ENCODE results near the gene PAK1. TPM values are rescaled to one million over a fixed set of nuclear protein-coding genes. Genes with fewer than 3 reads are reported as not detected.

The PAK1 gene
- total RNA-seq, 3 donors from 2014 or later (not counting 1 experiment from before 2014, with no cell fraction given), result 18.8 to 27.3 (median 20.4) TPM

DNA sequence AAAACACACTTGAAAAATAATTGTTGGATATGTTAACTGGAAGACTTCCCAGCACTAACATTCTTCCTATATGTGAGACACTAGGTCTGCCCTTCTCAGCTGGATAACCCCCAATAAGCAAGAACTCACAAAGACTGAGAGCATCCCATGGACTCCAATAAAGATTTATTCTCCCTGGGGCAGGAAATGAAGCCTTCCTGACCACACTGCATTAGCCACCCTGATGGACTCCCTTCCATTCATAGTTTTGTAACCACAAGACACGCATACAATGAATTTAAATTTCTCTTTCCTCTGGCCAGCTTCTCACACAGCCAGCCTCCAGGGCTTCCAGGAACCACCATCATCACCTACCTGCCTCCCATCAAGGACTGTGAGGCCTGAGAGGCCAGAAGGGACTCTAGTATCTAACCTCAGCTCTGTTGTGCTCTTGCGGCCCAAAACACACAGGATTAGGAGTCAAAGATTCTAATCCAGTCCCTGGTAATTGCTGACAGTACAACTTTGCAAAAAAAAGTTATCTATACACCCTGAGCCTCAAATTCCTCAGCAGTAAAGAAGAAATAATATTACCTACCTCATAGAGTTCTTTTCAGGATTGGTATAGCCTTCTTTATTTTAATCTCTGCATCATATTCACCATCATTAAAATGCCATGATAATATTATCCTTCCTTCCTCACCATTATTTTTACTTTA is 126.8 kb downstream of the PAK1 start:
- ATAC-seq (no peak), DNase-seq (no peak)
- intact Hi-C loops (cut with micrococcal nuclease), result no loop called here
- Histone ChIP-seq H3K4me1 (ENCODE audit: control insufficient read depth, insufficient read depth, low read length) (no peaks in the 10 kb centered on the region), H3K36me3 (ENCODE audit: control insufficient read depth, insufficient read depth, low read length) (peaks cover 9% of the 10 kb centered on the region), H3K27ac (ENCODE audit: low read length) (no peak overlapping the region), H3K27me3 (ENCODE audit: control insufficient read depth, insufficient read depth, low read length) (no peaks in the 10 kb centered on the region), H3K9me3 (ENCODE audit: control insufficient read depth, insufficient read depth, low read length) (no peaks in the 10 kb centered on the region), H3K4me3 (ENCODE audit: low read length) (no peak overlapping the region)
- H3K36me3 Mint-ChIP-seq, result peaks cover 6% of the 10 kb centered on the region
- no peak overlapping the region for H3K27ac Mint-ChIP-seq
- no peaks in the 10 kb centered on the region for H3K4me1 Mint-ChIP-seq
- 95% methylated on average over 2 of the region's 2 CpGs for WGBS (ENCODE audit: insufficient coverage)
- TF ChIP-seq, protein P1, sequence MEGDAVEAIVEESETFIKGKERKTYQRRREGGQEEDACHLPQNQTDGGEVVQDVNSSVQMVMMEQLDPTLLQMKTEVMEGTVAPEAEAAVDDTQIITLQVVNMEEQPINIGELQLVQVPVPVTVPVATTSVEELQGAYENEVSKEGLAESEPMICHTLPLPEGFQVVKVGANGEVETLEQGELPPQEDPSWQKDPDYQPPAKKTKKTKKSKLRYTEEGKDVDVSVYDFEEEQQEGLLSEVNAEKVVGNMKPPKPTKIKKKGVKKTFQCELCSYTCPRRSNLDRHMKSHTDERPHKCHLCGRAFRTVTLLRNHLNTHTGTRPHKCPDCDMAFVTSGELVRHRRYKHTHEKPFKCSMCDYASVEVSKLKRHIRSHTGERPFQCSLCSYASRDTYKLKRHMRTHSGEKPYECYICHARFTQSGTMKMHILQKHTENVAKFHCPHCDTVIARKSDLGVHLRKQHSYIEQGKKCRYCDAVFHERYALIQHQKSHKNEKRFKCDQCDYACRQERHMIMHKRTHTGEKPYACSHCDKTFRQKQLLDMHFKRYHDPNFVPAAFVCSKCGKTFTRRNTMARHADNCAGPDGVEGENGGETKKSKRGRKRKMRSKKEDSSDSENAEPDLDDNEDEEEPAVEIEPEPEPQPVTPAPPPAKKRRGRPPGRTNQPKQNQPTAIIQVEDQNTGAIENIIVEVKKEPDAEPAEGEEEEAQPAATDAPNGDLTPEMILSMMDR (IDR thresholded peaks at IDR 0.05), result no peak
- H3K27me3 Mint-ChIP-seq (ENCODE audit: low read depth in 2 of 2), result no peaks in the 10 kb centered on the region
- H3K9me3 Mint-ChIP-seq, result no peaks in the 10 kb centered on the region
- no peak overlapping the region for H3K4me3 Mint-ChIP-seq

DNA sequence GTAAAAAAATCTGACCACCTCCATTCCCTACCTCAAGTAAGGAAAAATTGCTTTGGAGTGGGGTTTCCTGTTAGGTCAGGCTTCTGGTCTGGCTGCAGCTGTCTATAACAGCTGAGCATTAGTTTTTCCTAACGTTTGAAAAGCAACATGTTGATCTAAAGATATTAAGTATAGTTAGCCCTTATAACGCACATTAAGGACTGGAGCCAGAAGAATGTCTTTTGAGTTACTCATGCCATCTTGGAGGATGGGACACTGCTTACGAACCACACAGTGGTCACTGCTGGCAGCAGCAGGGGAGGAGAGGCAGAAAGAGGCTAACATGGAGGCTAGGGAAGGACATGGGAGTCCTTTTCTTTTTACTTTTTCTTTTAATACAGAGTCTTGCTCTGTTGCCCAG is 128.3 kb downstream of the PAK1 start:
- no peaks in the 10 kb centered on the region for H3K9me3 ChIP-seq (ENCODE audit: control insufficient read depth, insufficient read depth, low read length)
- no peaks in the 10 kb centered on the region for H3K4me1 ChIP-seq (ENCODE audit: control insufficient read depth, insufficient read depth, low read length)
- Mint-ChIP-seq H3K4me3 (no peak overlapping the region), H3K9me3 (no peaks in the 10 kb centered on the region), H3K4me1 (no peaks in the 10 kb centered on the region), H3K36me3 (peaks cover 12% of the 10 kb centered on the region), H3K27ac (no peak overlapping the region), H3K27me3 (ENCODE audit: low read depth in 2 of 2) (no peaks in the 10 kb centered on the region)
- TF ChIP-seq, protein P1 (IDR thresholded peaks at IDR 0.05), result no peak
- intact Hi-C loops (cut with micrococcal nuclease), result no loop called here
- ATAC-seq, result no peak
- peaks cover 11% of the 10 kb centered on the region for H3K36me3 ChIP-seq (ENCODE audit: control insufficient read depth, insufficient read depth, low read length)
- no peaks in the 10 kb centered on the region for H3K27me3 ChIP-seq (ENCODE audit: control insufficient read depth, insufficient read depth, low read length)
- DNase-seq, result no peak
- WGBS (ENCODE audit: insufficient coverage), result 91% methylated on average over 3 of the region's 3 CpGs
- H3K4me3 ChIP-seq (ENCODE audit: low read length), result no peak overlapping the region
- no peak overlapping the region for H3K27ac ChIP-seq (ENCODE audit: low read length)

DNA sequence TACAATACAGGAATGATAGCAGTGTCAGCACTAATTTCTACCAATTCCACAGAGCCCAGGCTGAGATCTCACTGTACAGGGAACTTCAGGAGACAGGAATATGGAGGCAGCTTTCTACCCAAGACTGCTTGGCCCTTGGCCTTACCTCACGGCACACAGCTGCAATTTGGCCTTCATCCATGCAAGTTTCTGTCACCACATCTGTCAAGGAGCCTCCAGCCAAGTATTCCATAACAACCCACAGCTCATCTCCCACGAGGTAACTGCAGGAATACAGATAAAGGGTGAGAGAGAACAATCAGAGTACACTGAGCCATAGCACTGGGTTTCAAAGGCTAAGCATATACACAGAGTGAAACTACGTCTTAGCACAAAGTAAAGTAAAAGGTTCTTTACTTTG is 133.4 kb downstream of the PAK1 start:
- Histone ChIP-seq H3K4me1 (ENCODE audit: control insufficient read depth, insufficient read depth, low read length) (no peaks in the 10 kb centered on the region), H3K9me3 (ENCODE audit: control insufficient read depth, insufficient read depth, low read length) (no peaks in the 10 kb centered on the region), H3K4me3 (ENCODE audit: low read length) (no peak overlapping the region), H3K27ac (ENCODE audit: low read length) (no peak overlapping the region), H3K36me3 (ENCODE audit: control insufficient read depth, insufficient read depth, low read length) (peaks cover 13% of the 10 kb centered on the region), H3K27me3 (ENCODE audit: control insufficient read depth, insufficient read depth, low read length) (no peaks in the 10 kb centered on the region)
- Mint-ChIP-seq H3K27ac (no peak overlapping the region), H3K9me3 (no peaks in the 10 kb centered on the region), H3K4me1 (no peaks in the 10 kb centered on the region), H3K36me3 (peaks cover 12% of the 10 kb centered on the region), H3K27me3 (ENCODE audit: low read depth in 2 of 2) (no peaks in the 10 kb centered on the region), H3K4me3 (no peak overlapping the region)
- WGBS (ENCODE audit: insufficient coverage), result 83% methylated on average over 3 of the region's 3 CpGs
- DNase-seq, result no peak
- TF ChIP-seq, protein P1 (IDR thresholded peaks at IDR 0.05), result no peak
- intact Hi-C loops (cut with micrococcal nuclease), result no loop called here
- no peak for ATAC-seq

DNA sequence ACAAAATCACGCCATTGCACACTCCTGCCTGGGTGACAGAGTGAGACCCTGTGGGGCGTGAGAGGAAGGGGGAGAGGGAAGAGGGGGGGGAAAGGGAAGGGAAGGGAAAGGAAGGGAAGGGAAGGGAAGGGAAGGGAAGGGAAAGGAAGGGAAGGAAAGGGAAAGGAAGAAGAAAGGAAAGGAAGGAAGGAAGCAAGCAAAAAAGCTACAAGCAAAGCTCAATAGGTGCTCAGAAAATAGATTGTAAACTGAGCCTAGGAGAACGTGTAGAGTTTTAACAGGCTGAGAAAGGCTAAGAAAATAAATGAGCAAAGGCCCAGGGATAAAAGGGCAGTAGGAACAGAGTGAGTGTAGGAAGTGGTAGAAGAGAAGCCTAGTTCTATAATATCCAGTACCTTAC is 141.6 kb downstream of the PAK1 start:
- Mint-ChIP-seq H3K9me3 (no peaks in the 10 kb centered on the region), H3K27me3 (ENCODE audit: low read depth in 2 of 2) (no peaks in the 10 kb centered on the region), H3K27ac (no peak overlapping the region), H3K4me3 (no peak overlapping the region), H3K36me3 (no peaks in the 10 kb centered on the region), H3K4me1 (no peaks in the 10 kb centered on the region)
- H3K4me3 ChIP-seq (ENCODE audit: low read length), result no peak overlapping the region
- TF ChIP-seq, protein P1 (IDR thresholded peaks at IDR 0.05), result no peak
- DNase-seq (no peak), ATAC-seq (no peak)
- peaks cover 9% of the 10 kb centered on the region for H3K36me3 ChIP-seq (ENCODE audit: control insufficient read depth, insufficient read depth, low read length)
- no peaks in the 10 kb centered on the region for H3K9me3 ChIP-seq (ENCODE audit: control insufficient read depth, insufficient read depth, low read length)
- H3K27ac ChIP-seq (ENCODE audit: low read length), result no peak overlapping the region
- no peaks in the 10 kb centered on the region for H3K27me3 ChIP-seq (ENCODE audit: control insufficient read depth, insufficient read depth, low read length)
- WGBS (ENCODE audit: insufficient coverage), result 93% methylated on average over 1 of the region's 3 CpGs
- intact Hi-C loops (cut with micrococcal nuclease), result no loop called here
- H3K4me1 ChIP-seq (ENCODE audit: control insufficient read depth, insufficient read depth, low read length), result no peaks in the 10 kb centered on the region

Data from natural killer cell (primary cell).